SK-N-MC (cell line): ENCODE data around the gene IRX2.

Source experiments
- DNase-seq: peaks from one replicate; pipeline ENCODE4 v3.0.0-alpha.2; 2011; ENCODE audit warnings: low read depth, low spot score
- H3K27ac ChIP-seq: fragments of 200-600 bp; sonication (generic); 2 replicates; pipeline ENCODE4 v1.5.1; 2016; ENCODE audit warnings: mixed run types
- H3K36me3 ChIP-seq: fragments of 200-600 bp; sonication (generic); 2 replicates; pipeline ENCODE4 v1.6.1; 2017; ENCODE audit warnings: antibody characterized with exemption, low read length, mixed read lengths; ENCODE audit not compliant: insufficient read depth
- H3K4me3 ChIP-seq: fragments of 200-600 bp; sonication (generic); 2 replicates; pipeline ENCODE4 v1.5.1; 2016
- H3K9ac ChIP-seq: fragments of 200-600 bp; sonication (generic); 2 replicates; pipeline ENCODE4 v1.8.0; 2017; ENCODE audit warnings: mixed run types, mixed read lengths; ENCODE audit not compliant: insufficient read length
- H3K9me3 ChIP-seq: fragments of 200-600 bp; sonication (generic); 2 replicates; pipeline ENCODE4 v1.6.1; 2017; ENCODE audit warnings: low read depth, mild to moderate bottlenecking, antibody characterized with exemption, low read length, moderate library complexity, mixed read lengths
- EZH2 ChIP-seq: fragments of 200-600 bp; sonication (generic); IDR thresholded peaks from one replicate; pipeline ENCODE4 v1.6.1; 2017; ENCODE audit warnings: antibody characterized with exemption
- FOXP2 ChIP-seq: optimal IDR thresholded peaks from 2 replicates; pipeline ENCODE3; 2011; ENCODE audit warnings: mild to moderate bottlenecking, moderate library complexity; ENCODE audit not compliant: insufficient read depth; ENCODE audit errors: extremely low read length, control extremely low read depth
- POLR2AphosphoS5 ChIP-seq: IDR thresholded peaks from 2 replicates; pipeline ENCODE4 v1.6.1; 2012; ENCODE audit warnings: mild to moderate bottlenecking, low read depth, low read length, borderline replicate concordance

Gene IRX2

GRCh38 chr5:2732850-2733249, 18.6 kb downstream of the IRX2 start:
- no peaks in the 10 kb centered on the region for H3K36me3 ChIP-seq
- no peak overlapping the region for H3K4me3 ChIP-seq
- TF ChIP-seq POLR2AphosphoS5 (no peak), FOXP2 (no peak), EZH2 (no peak)
- no peak for DNase-seq
- H3K9ac ChIP-seq, result no peak overlapping the region
- H3K9me3 ChIP-seq, result no peaks in the 10 kb centered on the region
- no peak overlapping the region for H3K27ac ChIP-seq

- H3K4me3 ChIP-seq, result no peak overlapping the region
- H3K27ac ChIP-seq, result no peak overlapping the region
- no peak for DNase-seq
- no peaks in the 10 kb centered on the region for H3K36me3 ChIP-seq
- no peaks in the 10 kb centered on the region for H3K9me3 ChIP-seq
- H3K9ac ChIP-seq, result no peak overlapping the region
- TF ChIP-seq EZH2 (no peak), POLR2AphosphoS5 (no peak), FOXP2 (no peak)
These were observed 19.5 kb downstream of the IRX2 start for GRCh38 chr5:2732004-2732403.

GRCh38 chr5:2729189-2729588, 22.3 kb downstream of the IRX2 start:
- TF ChIP-seq POLR2AphosphoS5 (no peak), EZH2 (no peak), FOXP2 (no peak)
- H3K27ac ChIP-seq, result no peak overlapping the region

GRCh38 chr5:2727550-2727949, 23.9 kb downstream of the IRX2 start:
- Histone ChIP-seq H3K4me3 (no peak overlapping the region), H3K9me3 (no peaks in the 10 kb centered on the region), H3K27ac (no peak overlapping the region), H3K9ac (no peak overlapping the region), H3K36me3 (no peaks in the 10 kb centered on the region)
- no peak for DNase-seq
- no peak for TF ChIP-seq POLR2AphosphoS5
- no peak for TF ChIP-seq FOXP2
- no peak for TF ChIP-seq EZH2

More at GRCh38 chr5:2729189-2729588, 22.3 kb downstream of the IRX2 start:
- no peak for DNase-seq
- Histone ChIP-seq H3K9ac (no peak overlapping the region), H3K9me3 (no peaks in the 10 kb centered on the region), H3K36me3 (no peaks in the 10 kb centered on the region), H3K4me3 (no peak overlapping the region)

- DNase-seq, result no peak
- TF ChIP-seq EZH2, result no peak
- no peak for TF ChIP-seq FOXP2
- no peak for TF ChIP-seq POLR2AphosphoS5
These were observed 25.3 kb downstream of the IRX2 start for GRCh38 chr5:2725980-2726765.

GRCh38 chr5:2724831-2725230, 26.6 kb downstream of the IRX2 start:
- no peak for DNase-seq
- H3K9ac ChIP-seq, result no peak overlapping the region
- H3K4me3 ChIP-seq, result no peak overlapping the region
- H3K36me3 ChIP-seq, result no peaks in the 10 kb centered on the region
- no peaks in the 10 kb centered on the region for H3K9me3 ChIP-seq
- no peak overlapping the region for H3K27ac ChIP-seq
- TF ChIP-seq EZH2 (no peak), FOXP2 (no peak), POLR2AphosphoS5 (no peak)

More at GRCh38 chr5:2725980-2726765, 25.3 kb downstream of the IRX2 start:
- Histone ChIP-seq H3K9me3 (no peaks in the 10 kb centered on the region), H3K4me3 (no peak overlapping the region), H3K27ac (no peak overlapping the region), H3K36me3 (no peaks in the 10 kb centered on the region), H3K9ac (no peak overlapping the region)

GRCh38 chr5:2724031-2724581, 27.4 kb downstream of the IRX2 start:
- Histone ChIP-seq H3K36me3 (no peaks in the 10 kb centered on the region), H3K9ac (no peak overlapping the region), H3K27ac (no peak overlapping the region), H3K9me3 (no peaks in the 10 kb centered on the region), H3K4me3 (no peak overlapping the region)
- TF ChIP-seq FOXP2 (no peak), EZH2 (no peak), POLR2AphosphoS5 (no peak)
- DNase-seq, result no peak

GRCh38 chr5:2722901-2723300, 28.6 kb downstream of the IRX2 start:
- Histone ChIP-seq H3K9ac (no peak overlapping the region), H3K36me3 (no peaks in the 10 kb centered on the region), H3K4me3 (no peak overlapping the region), H3K27ac (no peak overlapping the region), H3K9me3 (no peaks in the 10 kb centered on the region)
- TF ChIP-seq FOXP2 (no peak), EZH2 (no peak), POLR2AphosphoS5 (no peak)
- DNase-seq, result no peak
